GM19324 (cell line): ENCODE results near the gene ZNF358.

Experiments used
- ATAC-seq: cut with Tn5 transposase; IDR thresholded peaks from one replicate; pipeline ENCODE4 v1.9.1; 2021; ENCODE audit warnings: mild to moderate bottlenecking, moderate library complexity; ENCODE audit not compliant: unreplicated experiment, low FRiP score

ZNF358 gene

DNA sequence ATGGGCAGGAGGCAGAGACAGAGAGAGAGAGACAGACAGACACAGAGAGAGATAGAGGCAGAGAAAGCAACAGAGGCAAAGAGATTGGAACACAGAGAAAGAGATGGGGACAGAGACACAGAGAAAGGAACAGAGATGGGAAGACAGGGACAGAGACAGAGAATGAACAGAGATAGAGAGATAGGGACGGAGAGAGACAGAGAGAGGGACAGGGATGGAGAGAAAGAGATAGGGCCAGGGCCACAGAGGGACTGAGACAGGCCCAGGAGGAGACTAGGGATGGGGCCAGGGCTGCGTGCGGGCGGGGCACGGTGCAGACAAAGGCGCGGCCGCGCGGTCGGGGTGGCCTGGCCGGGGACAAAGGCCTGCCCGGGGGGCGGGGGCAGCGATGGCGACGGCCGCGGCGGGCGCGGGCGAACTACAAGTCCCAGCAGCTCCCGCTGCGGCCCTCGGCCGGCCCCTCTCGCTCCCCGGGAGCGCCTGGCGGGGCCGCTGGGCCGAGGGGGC is at the start of gene ZNF358:
Gene ZNF358 (plus strand): TSS at position 459 of the 507 bp plus-strand sequence. CDS start 3,140 bp downstream, outside the sequence.
- ATAC-seq = no peak

DNA sequence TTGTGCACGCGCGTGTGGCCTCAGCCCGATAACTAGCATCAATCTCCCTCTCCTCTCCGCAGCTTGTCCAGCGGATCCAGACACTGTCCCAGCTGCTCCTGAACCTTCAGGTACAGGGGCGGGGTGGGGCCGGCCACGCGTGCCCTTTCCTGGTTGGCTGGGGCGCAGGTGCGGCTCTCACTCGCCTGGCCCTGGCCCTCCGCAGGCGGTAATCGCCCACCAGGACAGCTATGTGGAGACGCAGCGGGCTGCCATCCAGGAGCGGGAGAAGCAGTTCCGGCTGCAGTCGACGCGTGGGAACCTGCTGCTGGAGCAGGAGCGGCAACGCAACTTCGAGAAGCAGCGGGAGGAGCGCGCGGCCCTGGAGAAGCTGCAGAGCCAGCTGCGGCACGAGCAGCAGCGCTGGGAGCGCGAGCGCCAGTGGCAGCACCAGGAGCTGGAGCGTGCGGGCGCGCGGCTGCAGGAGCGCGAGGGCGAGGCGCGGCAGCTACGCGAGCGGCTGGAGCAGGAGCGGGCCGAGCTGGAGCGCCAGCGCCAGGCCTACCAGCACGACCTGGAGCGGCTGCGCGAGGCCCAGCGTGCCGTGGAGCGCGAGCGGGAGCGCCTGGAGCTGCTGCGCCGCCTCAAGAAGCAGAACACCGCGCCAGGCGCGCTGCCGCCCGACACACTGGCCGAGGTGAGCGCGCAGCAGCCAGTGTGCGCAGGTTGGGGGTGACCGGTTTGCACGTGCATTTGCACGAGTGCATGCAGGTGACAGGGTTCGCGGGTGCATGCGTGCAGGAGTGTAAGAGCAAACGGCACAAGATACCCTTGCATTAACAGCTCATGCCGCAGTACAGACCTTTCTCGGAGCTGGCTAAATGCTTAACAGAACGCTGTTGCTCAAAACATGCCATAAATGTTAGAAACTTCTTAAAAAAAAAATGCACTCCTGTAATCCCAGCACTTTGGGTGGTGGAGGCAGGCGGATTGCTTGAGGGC is 48.6 kb upstream of the ZNF358 start:
- ATAC-seq = no peak

DNA sequence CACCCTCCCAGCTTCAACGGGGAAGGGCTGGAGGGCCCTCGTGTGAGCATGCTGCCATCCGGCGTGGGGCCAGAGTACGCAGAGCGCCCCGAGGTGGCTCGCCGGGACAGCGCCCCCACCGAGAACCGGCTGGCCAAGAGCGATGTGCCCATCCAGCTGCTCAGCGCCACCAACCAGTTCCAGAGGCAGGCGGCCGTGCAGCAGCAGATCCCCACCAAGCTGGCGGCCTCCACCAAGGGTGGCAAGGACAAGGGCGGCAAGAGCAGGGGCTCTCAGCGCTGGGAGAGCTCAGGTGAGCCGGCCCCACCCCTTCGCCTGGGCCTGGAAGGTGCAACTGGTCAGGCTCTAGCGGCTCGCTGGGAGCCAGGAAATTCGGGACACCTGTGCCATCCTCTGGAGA is 47.1 kb upstream of the ZNF358 start:
- no peak for ATAC-seq

DNA sequence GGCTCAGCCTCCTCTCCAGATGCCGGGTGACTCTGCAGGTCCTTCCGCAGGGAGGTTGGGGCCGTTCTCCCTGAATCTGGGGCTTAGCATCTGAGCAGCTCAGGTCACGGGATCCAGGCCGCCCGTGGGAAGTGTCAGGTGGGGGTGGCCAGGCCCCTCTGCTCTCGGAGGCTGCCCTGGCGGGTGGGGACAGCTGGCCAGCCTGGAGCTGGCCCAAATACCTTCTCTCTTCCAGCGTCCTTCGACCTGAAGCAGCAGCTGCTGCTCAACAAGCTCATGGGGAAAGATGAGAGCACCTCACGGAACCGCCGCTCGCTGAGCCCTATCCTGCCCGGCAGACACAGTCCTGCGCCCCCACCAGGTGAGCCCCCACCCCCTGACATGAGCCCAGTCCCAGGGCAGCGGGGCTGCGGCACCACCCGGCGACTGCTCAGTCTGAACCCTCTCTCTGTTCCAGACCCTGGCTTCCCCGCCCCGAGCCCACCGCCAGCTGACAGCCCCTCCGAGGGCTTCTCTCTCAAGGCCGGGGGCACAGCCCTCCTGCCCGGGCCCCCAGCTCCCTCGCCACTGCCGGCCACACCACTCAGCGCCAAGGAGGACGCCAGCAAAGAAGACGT is 46.1 kb upstream of the ZNF358 start:
- no peak for ATAC-seq

DNA sequence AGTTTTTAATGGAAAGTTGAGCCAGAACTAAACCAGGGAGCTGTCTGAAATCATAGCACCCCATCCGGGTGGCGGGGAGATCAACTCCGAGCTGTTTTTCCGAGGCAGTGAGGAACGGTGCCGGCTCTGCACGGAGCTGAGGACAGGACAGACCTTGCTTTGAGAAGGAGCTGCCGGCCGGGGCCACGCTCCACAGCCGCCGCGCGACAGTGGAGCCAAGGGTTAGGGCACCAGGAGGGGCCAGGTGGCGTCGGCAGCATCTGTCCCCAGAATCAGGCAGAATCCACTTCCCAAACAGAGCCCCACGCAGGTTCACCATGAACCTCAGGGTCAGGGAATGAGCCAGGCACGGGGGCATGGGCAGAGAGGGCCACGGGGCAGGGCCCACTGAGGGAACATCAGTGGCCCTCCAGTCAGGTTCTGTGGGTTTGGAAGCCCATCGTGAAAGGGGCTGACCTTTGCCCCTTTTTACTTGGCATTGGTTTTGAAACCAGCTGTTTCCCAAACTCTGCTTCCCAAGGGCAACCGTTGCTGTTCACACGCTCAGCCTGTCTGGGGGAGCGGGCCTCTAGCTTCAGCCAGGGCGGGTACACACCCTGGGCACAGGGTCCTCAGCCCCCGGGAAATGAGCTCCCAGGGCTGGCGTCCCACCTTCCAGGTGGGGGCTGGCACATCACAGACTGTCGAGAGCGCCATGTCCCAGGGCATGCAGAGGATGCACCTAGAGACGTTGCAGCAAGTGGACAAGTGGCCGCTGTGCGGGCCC is 45.2 kb upstream of the ZNF358 start:
- no peak for ATAC-seq

DNA sequence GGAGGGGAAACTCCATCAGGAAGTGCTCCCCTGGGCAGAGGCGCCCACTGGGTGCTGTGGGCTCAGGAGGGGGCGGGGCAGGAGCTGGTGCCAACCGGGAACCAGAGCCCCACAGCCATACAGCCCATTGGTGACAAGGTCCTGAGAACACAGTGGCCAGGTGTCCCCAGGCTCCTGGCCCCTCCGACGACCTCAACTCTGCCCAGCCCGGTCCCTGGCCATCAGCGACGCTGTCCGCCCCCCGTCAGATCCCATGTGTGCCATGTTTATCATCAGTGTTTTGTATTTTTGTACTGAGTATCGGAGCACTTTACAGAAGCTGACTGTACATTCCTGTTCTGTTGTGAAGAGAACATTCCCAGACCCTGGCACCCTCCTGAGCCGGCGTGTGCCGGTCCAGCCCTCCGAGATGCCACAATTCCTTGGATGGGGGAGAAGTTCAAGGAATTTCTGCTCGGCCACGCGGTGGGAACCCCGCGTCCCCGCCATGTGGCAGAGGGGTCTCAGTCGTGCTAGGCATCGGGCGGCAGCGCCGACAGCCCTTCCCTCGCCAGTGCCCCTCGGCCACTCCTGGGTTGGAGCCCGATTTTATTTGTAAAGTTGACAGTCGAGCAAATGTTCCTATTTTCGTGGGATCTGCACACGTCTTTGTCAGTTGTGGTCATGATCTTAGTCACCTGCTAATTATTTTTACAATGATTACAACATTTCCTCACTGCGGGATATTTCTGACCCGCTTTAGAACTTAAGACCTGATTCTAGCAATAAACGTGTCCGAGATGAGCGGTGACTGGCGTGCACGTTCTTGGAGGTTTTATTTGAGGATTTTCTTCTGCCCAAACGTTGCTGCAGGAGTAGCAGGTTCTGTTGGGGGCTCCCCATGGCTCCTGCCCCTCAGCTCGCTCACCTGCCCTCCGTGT is 43.9 kb upstream of the ZNF358 start:
- ATAC-seq = no peak

DNA sequence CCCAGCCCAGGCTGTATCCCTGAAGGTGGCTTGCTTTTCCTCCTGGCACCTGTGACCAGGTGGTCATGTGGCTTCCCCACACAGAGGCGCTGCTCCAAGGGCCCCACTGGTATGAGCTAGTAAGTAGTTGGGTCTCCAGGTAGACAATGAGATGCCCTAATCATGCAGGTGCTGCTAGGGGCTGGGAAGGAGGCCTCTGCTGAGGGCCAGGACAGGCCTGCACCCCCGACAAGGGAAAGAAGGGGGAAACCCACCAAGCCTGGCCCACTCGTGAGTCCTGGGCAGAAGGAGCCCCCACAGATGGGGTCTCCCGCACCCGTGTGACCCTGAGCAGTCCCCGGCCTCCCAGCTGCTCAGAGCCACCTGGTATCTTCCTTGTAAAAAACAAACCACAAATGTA is 40.2 kb upstream of the ZNF358 start:
- ATAC-seq = no peak

DNA sequence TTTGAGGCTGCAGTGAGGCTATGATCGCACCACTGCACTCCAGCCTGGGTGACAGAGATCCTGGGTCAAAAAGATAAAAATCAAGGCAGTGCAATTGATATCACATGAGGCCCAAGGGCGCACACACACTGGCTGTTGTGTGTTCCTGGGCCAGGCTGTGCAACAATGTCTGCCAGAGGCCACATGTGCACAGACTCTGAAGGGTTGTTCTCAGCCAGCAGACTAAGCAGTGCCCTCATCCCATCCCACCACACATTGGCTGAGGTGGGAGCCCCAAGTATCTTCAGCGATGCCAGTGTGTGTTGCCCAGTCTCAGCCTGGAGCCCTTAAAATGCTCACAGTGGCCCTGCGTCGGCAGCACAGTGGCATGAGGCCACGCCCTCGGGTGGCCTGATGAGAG is 39.7 kb upstream of the ZNF358 start:
- ATAC-seq = no peak

DNA sequence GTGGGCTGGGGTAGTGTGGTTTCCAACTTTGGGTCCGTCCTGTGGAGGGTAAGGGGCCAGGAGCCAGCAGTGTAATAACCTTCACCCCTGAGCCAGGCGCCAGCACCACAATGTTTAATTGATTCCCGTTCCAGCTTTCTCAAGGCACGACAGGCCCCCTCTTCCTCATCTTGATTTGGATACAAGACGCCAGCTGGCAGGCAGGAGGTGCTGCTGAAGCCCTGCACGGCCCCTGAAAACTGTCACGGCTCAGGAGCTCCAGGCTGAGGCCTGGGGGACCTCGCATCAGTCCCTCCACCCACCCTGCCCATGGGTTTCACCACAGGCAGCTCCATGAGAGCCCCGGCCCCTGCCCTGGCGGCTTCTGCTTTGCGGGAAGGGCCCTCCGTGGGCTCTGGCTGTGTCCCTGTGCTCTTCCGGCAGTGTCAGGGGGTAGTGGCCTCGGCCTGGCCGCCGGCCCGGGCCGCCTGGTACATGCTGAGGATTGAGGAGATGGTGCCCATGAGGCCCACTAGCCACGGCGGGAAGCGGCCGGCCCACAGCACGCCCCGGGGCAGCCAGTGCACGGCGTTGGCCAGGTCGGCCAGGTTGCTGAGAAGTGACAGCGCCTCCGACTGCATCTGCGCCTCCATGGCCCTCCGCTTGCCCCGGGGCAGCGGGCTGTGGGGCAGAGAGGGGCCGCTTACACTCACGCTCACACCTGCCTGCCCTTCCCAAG is 39.0 kb upstream of the ZNF358 start:
- no peak for ATAC-seq

DNA sequence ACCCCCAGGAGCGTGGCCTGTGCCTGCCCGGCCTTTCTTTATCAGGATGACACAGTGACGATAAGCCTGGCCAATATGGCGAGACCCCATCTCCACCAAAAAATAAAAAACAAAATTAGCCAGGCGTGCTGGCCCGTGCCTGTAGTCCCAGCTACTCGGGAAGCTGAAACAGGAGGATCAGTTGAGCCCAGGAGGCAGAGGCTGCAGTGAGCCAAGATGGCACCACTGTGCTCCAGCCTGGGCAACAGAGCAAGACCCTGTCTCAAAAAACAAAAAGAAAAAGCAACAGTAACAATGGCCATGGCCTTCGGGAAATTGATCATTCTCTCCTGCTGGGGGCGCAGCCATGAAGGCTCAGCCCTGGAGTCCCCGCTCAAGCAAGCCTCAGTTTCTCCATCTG is 38.1 kb upstream of the ZNF358 start:
- ATAC-seq = no peak

DNA sequence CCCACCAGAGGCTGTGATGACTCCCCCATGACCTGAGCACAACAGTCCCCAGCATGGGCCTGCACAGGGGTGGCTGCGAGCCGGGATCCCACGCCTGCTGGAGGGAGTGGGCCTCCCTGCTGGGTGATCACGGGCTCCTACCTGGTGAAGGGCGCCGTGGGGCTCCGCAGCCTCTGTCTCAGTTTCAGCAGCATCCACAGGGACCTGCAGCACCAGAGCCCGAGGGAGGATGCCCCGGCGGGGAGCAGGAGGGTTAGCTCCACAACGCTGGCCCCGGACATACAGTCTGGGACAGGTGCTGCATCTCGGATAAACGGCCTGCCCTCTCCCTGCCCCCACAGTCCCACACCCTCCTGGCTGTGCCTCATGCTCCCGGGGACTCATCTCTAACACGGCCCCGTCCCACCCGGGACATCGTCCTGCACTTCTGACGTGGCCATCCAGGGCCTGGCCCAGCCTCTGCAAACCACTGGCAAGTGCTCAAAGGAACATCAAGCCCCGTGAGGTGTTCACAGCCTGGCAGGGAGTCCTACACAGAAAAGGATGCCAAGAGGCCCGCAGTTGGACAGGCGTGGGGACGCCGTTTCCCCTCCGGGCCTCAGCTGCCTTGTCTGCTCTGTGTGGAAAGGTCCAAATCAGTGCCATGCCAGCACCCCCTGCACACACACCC is 37.6 kb upstream of the ZNF358 start:
- no peak for ATAC-seq

DNA sequence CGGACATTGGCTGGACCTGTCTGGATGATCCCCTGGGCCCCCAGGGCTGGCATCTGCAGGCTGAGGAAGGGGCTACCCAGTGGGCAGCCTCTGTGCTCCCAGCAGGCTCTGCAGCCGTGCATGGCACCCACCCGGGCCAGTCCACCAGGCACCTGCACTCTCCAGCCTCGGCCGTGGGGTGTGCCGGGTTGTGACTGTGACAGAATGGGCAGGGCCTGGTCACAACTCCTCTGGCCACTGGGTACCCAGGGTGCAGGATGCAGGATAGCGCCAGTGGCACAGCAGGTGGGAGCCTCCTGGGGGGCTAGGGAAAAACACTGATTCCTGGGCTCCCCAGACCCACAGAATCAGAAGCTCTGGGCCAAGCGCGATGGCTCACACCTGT is 37.1 kb upstream of the ZNF358 start:
- ATAC-seq = no peak

DNA sequence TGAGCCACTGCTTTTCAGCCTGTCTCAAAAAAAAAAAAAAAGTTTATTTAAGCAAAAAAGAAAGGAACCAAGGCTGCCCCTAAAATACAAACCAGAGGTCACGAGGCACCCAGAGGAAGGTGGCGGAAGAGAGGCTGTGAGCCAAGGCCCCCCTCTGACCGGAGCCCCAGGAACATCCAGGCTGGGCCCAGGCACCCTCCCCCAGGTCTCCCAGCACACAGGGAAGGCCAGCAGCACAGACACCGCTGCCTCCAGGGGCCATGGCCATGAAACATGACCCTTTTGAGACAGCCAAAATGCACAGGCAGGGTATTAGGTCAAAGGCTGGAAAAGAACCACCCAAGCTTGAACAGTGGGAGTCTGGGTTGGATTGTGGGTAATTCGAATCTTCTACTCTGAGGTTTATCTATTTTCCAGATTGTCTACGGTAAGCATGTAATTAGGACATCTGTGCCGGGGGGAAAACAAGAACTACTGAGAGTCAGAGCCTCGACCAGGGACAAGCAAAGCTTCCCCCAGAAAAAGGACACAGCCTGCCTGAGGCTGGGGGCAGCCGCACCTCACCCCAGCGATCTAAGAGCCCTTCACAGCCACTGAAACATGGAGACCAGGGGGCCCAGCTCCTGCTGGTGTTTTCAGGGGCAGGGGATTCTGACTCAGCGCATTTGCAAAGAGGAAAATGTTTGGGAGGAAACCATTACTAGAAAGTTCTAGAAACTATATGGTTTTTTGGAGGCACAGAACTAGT is 35.5 kb upstream of the ZNF358 start:
- ATAC-seq = no peak

DNA sequence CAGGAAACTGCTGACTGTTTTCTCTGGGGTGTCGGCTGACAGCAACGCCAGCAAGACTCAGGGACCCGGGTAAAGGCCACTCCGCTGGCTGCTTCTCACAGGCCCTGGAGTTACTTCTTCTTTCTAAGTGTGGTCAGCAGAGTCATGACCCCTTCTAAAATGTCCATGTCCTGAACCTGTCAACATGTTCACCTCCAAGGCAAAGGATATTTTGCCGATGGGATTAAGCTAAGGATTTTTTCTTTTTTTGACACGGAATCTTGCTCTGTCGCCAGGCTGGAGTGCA is 35.0 kb upstream of the ZNF358 start:
- no peak for ATAC-seq

DNA sequence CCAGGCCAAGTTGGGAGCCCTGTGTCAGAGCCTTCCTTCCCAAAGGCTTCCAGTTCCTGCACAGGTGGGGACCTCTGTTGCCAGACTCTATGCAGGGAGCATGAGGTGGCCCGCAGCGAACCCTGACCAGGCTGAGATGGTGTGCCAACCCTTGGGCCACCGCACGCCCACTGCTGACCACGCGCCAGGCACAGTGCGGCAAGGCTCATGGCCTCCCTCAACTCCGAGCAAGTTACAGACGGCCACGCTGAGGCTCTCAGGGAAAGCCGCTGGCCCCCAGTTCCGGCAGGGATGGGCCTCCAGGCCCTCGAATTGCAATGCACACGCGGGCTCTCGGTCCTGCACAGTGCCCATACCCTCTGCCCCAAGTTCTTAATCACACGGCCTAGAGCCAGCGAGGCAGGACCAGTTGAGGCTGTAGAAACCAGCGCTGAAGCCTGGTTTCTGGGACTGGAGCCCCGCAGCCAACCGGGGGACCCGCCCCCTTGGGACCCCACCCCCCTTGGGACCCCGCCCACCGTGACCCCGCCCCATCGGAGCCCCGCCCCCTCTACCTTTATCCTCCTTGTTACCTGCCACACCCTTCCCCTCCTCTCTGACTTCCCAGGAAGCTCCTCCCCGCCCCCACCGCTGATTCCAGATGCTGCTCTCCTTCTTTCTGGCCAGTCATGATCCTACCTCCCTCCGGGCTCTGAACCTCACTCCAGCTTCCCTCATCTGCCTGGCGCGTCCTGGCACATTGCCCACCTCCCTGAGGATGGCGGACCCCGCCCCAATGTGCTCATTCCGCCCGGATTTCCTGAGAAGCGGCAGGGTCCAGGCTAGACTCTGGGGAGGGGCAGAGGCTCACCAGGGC is 33.1 kb upstream of the ZNF358 start:
- ATAC-seq = no peak

DNA sequence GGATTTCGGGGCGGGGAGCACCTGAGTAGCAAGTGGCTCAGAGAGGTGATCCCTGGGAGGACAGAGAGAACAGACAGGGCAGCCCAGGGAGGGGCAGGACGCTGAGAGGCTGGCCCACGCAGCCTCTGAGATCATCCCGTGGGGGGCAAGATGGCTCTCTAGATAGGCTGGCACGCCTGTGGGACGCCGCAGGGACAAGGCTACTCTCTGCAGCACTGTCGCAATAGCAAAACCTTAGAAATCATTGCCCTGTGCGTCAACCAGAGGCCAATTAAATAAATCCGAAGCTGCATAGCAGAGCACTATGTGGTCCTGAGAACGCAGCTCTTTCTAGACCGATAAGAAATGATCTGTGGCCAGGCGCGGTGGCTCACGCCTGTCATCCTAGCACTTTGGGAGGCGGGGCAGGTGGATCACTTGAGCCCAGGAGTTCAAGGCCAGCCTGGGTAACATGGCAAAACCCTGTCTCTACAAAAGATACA is 32.1 kb upstream of the ZNF358 start:
- no peak for ATAC-seq

DNA sequence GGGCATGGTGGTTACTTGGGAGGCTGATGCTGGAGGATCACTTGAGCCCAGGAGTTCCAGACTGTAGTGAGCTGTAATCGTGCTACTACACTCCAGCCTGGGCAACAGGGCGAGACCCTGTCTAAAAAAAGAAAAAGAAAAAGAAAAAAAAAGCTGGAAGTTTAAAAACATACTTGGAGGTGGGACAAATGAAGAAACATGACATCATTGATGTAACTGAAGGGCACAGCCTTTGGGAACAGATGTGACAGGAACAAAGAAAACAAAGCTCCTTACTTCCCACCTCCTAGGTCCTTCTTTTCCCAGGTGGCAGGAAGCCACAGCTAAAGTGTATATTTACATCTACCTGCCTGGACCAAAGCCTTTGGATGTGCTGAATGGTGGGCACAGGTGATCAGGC is 29.0 kb upstream of the ZNF358 start:
- ATAC-seq = no peak
